Fibroblast of lung (primary cell): Measurements from ENCODE around the gene YTHDF2.

Source experiments
- EZH2 ChIP-seq: IDR thresholded peaks from 2 replicates; pipeline ENCODE4 v1.5.1; 2012; ENCODE audit warnings: low read length, control low read depth, mild to moderate bottlenecking; ENCODE audit errors: missing control alignments
- TF ChIP-seq, protein P1 (sequence below), 2 donors: IDR thresholded peaks in 1 of 2; conservative IDR thresholded peaks in 1 of 2; 1 replicate in 1 of 2; 2 replicates in 1 of 2; pipeline ENCODE4 v1.5.1; 2011 to 2012; ENCODE audit warnings: low read length in 2 of 2, control low read depth in 1 of 2, inconsistent platforms in 1 of 2, low read depth in 1 of 2, mild to moderate bottlenecking in 1 of 2

DNA sequence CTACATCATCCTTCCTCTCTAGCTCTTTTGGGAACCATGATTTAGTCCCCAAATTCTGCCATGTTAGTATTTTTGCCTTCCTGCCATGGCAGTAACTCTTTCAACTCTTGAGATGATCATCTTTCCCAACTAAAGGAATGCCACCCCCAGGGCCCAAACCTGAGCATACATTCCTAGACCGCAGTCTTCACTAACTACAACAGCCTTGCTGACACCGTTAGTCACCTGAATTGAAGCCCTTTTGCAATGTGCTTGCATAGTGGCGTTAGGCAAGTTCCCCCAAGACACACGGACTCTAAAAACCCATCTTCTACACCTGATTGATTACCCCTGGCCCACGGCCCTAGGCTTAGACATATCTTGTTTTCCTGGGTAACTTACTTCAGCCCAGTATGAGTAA is 16.4 kb upstream of the YTHDF2 start:
- TF ChIP-seq, protein P1, sequence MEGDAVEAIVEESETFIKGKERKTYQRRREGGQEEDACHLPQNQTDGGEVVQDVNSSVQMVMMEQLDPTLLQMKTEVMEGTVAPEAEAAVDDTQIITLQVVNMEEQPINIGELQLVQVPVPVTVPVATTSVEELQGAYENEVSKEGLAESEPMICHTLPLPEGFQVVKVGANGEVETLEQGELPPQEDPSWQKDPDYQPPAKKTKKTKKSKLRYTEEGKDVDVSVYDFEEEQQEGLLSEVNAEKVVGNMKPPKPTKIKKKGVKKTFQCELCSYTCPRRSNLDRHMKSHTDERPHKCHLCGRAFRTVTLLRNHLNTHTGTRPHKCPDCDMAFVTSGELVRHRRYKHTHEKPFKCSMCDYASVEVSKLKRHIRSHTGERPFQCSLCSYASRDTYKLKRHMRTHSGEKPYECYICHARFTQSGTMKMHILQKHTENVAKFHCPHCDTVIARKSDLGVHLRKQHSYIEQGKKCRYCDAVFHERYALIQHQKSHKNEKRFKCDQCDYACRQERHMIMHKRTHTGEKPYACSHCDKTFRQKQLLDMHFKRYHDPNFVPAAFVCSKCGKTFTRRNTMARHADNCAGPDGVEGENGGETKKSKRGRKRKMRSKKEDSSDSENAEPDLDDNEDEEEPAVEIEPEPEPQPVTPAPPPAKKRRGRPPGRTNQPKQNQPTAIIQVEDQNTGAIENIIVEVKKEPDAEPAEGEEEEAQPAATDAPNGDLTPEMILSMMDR (conservative IDR thresholded peaks at IDR 0.05 in 1 of 2, IDR thresholded peaks at IDR 0.05 in 1 of 2; ENCODE audit: low read depth in 1 of 2, low read length in 2 of 2) = no peak
- no peak for TF ChIP-seq EZH2
